Fibroblast of lung (primary cell): ENCODE results near the gene DCAF5. TPM values are rescaled to one million over a fixed set of nuclear protein-coding genes. Genes with fewer than 3 reads are reported as not detected.
A peak's percentile ranks its signal among the peaks of the same experiment; 100 is the strongest.

Experiments
- DNase-seq, 2 donors: peaks; one replicate each; pipeline versions ENCODE4 v3.0.0 to v3.0.0-alpha.2; 2010; ENCODE audit warnings: low read depth in 2 of 2
- H2AFZ ChIP-seq: 2 replicates; pipeline ENCODE4 v1.5.1; 2012; ENCODE audit warnings: low read length, control low read depth, inconsistent platforms
- H3K27ac ChIP-seq: 2 replicates; pipeline ENCODE4 v1.5.1; 2011; ENCODE audit warnings: low read length, control low read depth; ENCODE audit not compliant: insufficient read depth
- H3K27me3 ChIP-seq: 2 replicates; pipeline ENCODE4 v1.5.1; 2011; ENCODE audit warnings: mild to moderate bottlenecking, low read length; ENCODE audit not compliant: control insufficient read depth, insufficient read depth
- H3K36me3 ChIP-seq: 2 replicates; pipeline ENCODE4 v1.5.1; 2011; ENCODE audit warnings: low read length; ENCODE audit not compliant: control insufficient read depth, insufficient read depth
- H3K4me1 ChIP-seq: 2 replicates; pipeline ENCODE4 v1.5.1; 2011; ENCODE audit warnings: low read length; ENCODE audit not compliant: control insufficient read depth, insufficient read depth; ENCODE audit errors: extremely low read depth
- H3K4me2 ChIP-seq: 2 replicates; pipeline ENCODE4 v1.5.1; 2011; ENCODE audit warnings: low read length, control low read depth; ENCODE audit not compliant: insufficient read depth; ENCODE audit errors: extremely low read depth
- H3K4me3 ChIP-seq, 4 experiments: fragments of 200-600 bp in 1 of 4; sonication (generic) in 1 of 4; replicated peaks in 1 of 4; 2 replicates each; pipeline ENCODE4 v1.5.1; 2011 to 2016; ENCODE audit warnings: low read length in 4 of 4, low read depth in 3 of 4, mild to moderate bottlenecking in 3 of 4, control low read depth in 2 of 4, inconsistent platforms in 1 of 4, mixed read lengths in 1 of 4; ENCODE audit not compliant: insufficient read depth in 1 of 4; ENCODE audit errors: control extremely low read depth in 1 of 4
- H3K79me2 ChIP-seq: 2 replicates; pipeline ENCODE4 v1.5.1; 2012; ENCODE audit warnings: mild to moderate bottlenecking, low read length, inconsistent platforms; ENCODE audit not compliant: control insufficient read depth, insufficient read depth
- H3K9ac ChIP-seq: 2 replicates; pipeline ENCODE4 v1.5.1; 2011; ENCODE audit warnings: mild to moderate bottlenecking, low read length, control low read depth; ENCODE audit not compliant: insufficient read depth
- H3K9me3 ChIP-seq: 2 replicates; pipeline ENCODE4 v1.5.1; 2012; ENCODE audit warnings: low read depth, low read length; ENCODE audit not compliant: control insufficient read depth, insufficient read depth
- H4K20me1 ChIP-seq: 2 replicates; pipeline ENCODE4 v1.5.1; 2011; ENCODE audit warnings: low read length; ENCODE audit not compliant: control insufficient read depth, insufficient read depth; ENCODE audit errors: extremely low read depth
- CTCF ChIP-seq, 2 donors: IDR thresholded peaks in 1 of 2; conservative IDR thresholded peaks in 1 of 2; 1 replicate in 1 of 2; 2 replicates in 1 of 2; pipeline ENCODE4 v1.5.1; 2011 to 2012; ENCODE audit warnings: low read length in 2 of 2, control low read depth in 1 of 2, inconsistent platforms in 1 of 2, low read depth in 1 of 2, mild to moderate bottlenecking in 1 of 2
- EZH2 ChIP-seq: IDR thresholded peaks from 2 replicates; pipeline ENCODE4 v1.5.1; 2012; ENCODE audit warnings: low read length, control low read depth, mild to moderate bottlenecking; ENCODE audit errors: missing control alignments
- polyA plus RNA-seq, 2 donors: library from polyadenylated mRNA; depleted of rRNA in 1 of 2; stranded (reverse) in 1 of 2; unstranded in 1 of 2; fragments of >200 nt; gene quantifications; 2 replicates each; pipeline ENCODE4 v1.2.1, GENCODE V29; 2011 to 2012; ENCODE audit warnings: missing spikeins in 1 of 2
- total RNA-seq: library from RNA; depleted of rRNA; stranded (reverse); fragments of >200 nt; gene quantifications from 2 replicates; pipeline ENCODE4 v1.2.1, GENCODE V29; 2014

Gene DCAF5
- total and polyA plus RNA-seq, 2 donors (not counting 1 experiment from before 2014, with no cell fraction given), result 16.8 to 31.8 TPM

- H3K4me1 ChIP-seq, result peaks cover 34% of the 10 kb centered on the region
- no peaks in the 10 kb centered on the region for H3K27me3 ChIP-seq
- H3K4me2 ChIP-seq, result no peak overlapping the region
- no peaks in the 10 kb centered on the region for H3K79me2 ChIP-seq
- H3K9me3 ChIP-seq, result no peaks in the 10 kb centered on the region
- peak; percentile 56 to 94 for DNase-seq
- H4K20me1 ChIP-seq, result no peaks in the 10 kb centered on the region
- H3K4me3 ChIP-seq, result no peak overlapping the region
- H3K36me3 ChIP-seq, result no peaks in the 10 kb centered on the region
- TF ChIP-seq EZH2, result no peak
- no peak for TF ChIP-seq CTCF (conservative IDR thresholded peaks at IDR 0.05 in 1 of 2, IDR thresholded peaks at IDR 0.05 in 1 of 2; ENCODE audit: low read depth in 1 of 2, low read length in 2 of 2)
- no peak overlapping the region for H2AFZ ChIP-seq
- no peak overlapping the region for H3K27ac ChIP-seq
- H3K9ac ChIP-seq, result no peak overlapping the region
Observed at GRCh38 chr14:69044965-69045555, 107.9 kb downstream of the DCAF5 start.

DNA sequence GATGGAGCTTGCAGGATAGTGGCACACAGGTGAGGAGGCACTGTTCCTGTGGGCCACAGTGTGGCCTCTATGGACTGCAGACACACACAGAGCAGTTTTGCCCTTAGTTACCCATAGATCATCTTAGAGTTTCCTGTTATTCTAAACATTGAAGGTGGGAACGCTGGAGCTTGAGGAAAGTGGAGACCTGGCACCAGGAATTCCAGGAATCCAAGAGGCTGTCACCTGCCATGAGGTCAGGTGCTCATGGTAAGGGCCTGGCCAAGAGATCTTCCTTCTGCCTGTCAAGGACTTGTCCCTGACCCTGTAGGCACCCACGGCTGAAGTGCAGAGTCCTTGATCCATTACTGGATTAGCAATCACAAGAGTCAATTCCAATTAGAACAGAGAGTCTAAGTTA, 108.6 kb downstream of the DCAF5 start:
- Histone ChIP-seq H3K4me2 (no peak overlapping the region), H4K20me1 (no peaks in the 10 kb centered on the region), H2AFZ (no peak overlapping the region), H3K4me3 (no peak overlapping the region), H3K27me3 (no peaks in the 10 kb centered on the region), H3K9me3 (no peaks in the 10 kb centered on the region), H3K4me1 (peaks cover 30% of the 10 kb centered on the region), H3K36me3 (no peaks in the 10 kb centered on the region), H3K27ac (no peak overlapping the region), H3K79me2 (no peaks in the 10 kb centered on the region), H3K9ac (no peak overlapping the region)
- TF ChIP-seq CTCF (conservative IDR thresholded peaks at IDR 0.05 in 1 of 2, IDR thresholded peaks at IDR 0.05 in 1 of 2; ENCODE audit: low read depth in 1 of 2, low read length in 2 of 2), result no peak
- TF ChIP-seq EZH2, result no peak
- no peak for DNase-seq

GRCh38 chr14:69043596-69044260, 109.2 kb downstream of the DCAF5 start:
- Histone ChIP-seq H3K4me1 (peaks cover 34% of the 10 kb centered on the region), H3K36me3 (no peaks in the 10 kb centered on the region), H3K9ac (no peak overlapping the region), H3K79me2 (no peaks in the 10 kb centered on the region), H3K27ac (no peak overlapping the region), H3K4me3 (no peak overlapping the region), H4K20me1 (no peaks in the 10 kb centered on the region), H2AFZ (no peak overlapping the region), H3K27me3 (no peaks in the 10 kb centered on the region), H3K4me2 (no peak overlapping the region), H3K9me3 (no peaks in the 10 kb centered on the region)
- no peak for TF ChIP-seq EZH2
- no peak for TF ChIP-seq CTCF (conservative IDR thresholded peaks at IDR 0.05 in 1 of 2, IDR thresholded peaks at IDR 0.05 in 1 of 2; ENCODE audit: low read depth in 1 of 2, low read length in 2 of 2)
- peak; percentile 61 to 90 for DNase-seq
